Measurements from ENCODE around the gene ENGASE. TPM values are rescaled to one million over a fixed set of nuclear protein-coding genes. Genes with fewer than 3 reads are reported as not detected.

ENGASE gene
- total and polyA plus RNA-seq, 2 donors (not counting 1 experiment from before 2014, with no cell fraction given), result 3.6 to 14.9 TPM

GRCh38 chr17:79044462-79044861, 30.2 kb upstream of the ENGASE start:
- no peak overlapping the region for H2AFZ ChIP-seq (ENCODE audit: low read length)
- H3K27ac ChIP-seq (ENCODE audit: insufficient read depth, low read length), result no peak overlapping the region
- H4K20me1 ChIP-seq (ENCODE audit: control insufficient read depth, extremely low read depth, insufficient read depth, low read length), result no peaks in the 10 kb centered on the region
- no peak for DNase-seq (ENCODE audit: low read depth in 2 of 2)
- H3K4me3 ChIP-seq (replicated peaks in 1 of 4; ENCODE audit: control extremely low read depth in 1 of 4, insufficient read depth in 1 of 4, low read depth in 3 of 4, low read length in 4 of 4), result no peak overlapping the region
- H3K4me1 ChIP-seq (ENCODE audit: control insufficient read depth, extremely low read depth, insufficient read depth, low read length), result no peaks in the 10 kb centered on the region
- no peak for TF ChIP-seq CTCF (conservative IDR thresholded peaks at IDR 0.05 in 1 of 2, IDR thresholded peaks at IDR 0.05 in 1 of 2; ENCODE audit: low read depth in 1 of 2, low read length in 2 of 2)
- TF ChIP-seq EZH2 (IDR thresholded peaks at IDR 0.05; ENCODE audit: low read length, missing control alignments), result no peak
- no peaks in the 10 kb centered on the region for H3K79me2 ChIP-seq (ENCODE audit: control insufficient read depth, insufficient read depth, low read length)
- no peaks in the 10 kb centered on the region for H3K27me3 ChIP-seq (ENCODE audit: control insufficient read depth, insufficient read depth, low read length)
- H3K9ac ChIP-seq (ENCODE audit: insufficient read depth, low read length), result no peak overlapping the region
- no peaks in the 10 kb centered on the region for H3K36me3 ChIP-seq (ENCODE audit: control insufficient read depth, insufficient read depth, low read length)
- H3K4me2 ChIP-seq (ENCODE audit: extremely low read depth, insufficient read depth, low read length), result no peak overlapping the region
- H3K9me3 ChIP-seq (ENCODE audit: control insufficient read depth, insufficient read depth, low read depth, low read length), result no peaks in the 10 kb centered on the region

- Histone ChIP-seq H3K4me3 (replicated peaks in 1 of 4; ENCODE audit: control extremely low read depth in 1 of 4, insufficient read depth in 1 of 4, low read depth in 3 of 4, low read length in 4 of 4) (no peak overlapping the region), H4K20me1 (ENCODE audit: control insufficient read depth, extremely low read depth, insufficient read depth, low read length) (no peaks in the 10 kb centered on the region), H3K4me2 (ENCODE audit: extremely low read depth, insufficient read depth, low read length) (no peak overlapping the region), H3K27me3 (ENCODE audit: control insufficient read depth, insufficient read depth, low read length) (no peaks in the 10 kb centered on the region), H3K27ac (ENCODE audit: insufficient read depth, low read length) (no peak overlapping the region), H3K9ac (ENCODE audit: insufficient read depth, low read length) (no peak overlapping the region), H3K79me2 (ENCODE audit: control insufficient read depth, insufficient read depth, low read length) (no peaks in the 10 kb centered on the region), H3K4me1 (ENCODE audit: control insufficient read depth, extremely low read depth, insufficient read depth, low read length) (no peaks in the 10 kb centered on the region), H3K36me3 (ENCODE audit: control insufficient read depth, insufficient read depth, low read length) (no peaks in the 10 kb centered on the region), H3K9me3 (ENCODE audit: control insufficient read depth, insufficient read depth, low read depth, low read length) (no peaks in the 10 kb centered on the region), H2AFZ (ENCODE audit: low read length) (no peak overlapping the region)
- TF ChIP-seq CTCF (conservative IDR thresholded peaks at IDR 0.05 in 1 of 2, IDR thresholded peaks at IDR 0.05 in 1 of 2; ENCODE audit: low read depth in 1 of 2, low read length in 2 of 2), result no peak
- TF ChIP-seq EZH2 (IDR thresholded peaks at IDR 0.05; ENCODE audit: low read length, missing control alignments), result no peak
- no peak for DNase-seq (ENCODE audit: low read depth in 2 of 2)
Measured at GRCh38 chr17:79045001-79045729, 29.5 kb upstream of the ENGASE start.

GRCh38 chr17:79045842-79046196, 28.8 kb upstream of the ENGASE start:
- Histone ChIP-seq H3K4me1 (ENCODE audit: control insufficient read depth, extremely low read depth, insufficient read depth, low read length) (no peaks in the 10 kb centered on the region), H3K4me3 (replicated peaks in 1 of 4; ENCODE audit: control extremely low read depth in 1 of 4, insufficient read depth in 1 of 4, low read depth in 3 of 4, low read length in 4 of 4) (no peak overlapping the region), H3K9me3 (ENCODE audit: control insufficient read depth, insufficient read depth, low read depth, low read length) (no peaks in the 10 kb centered on the region), H2AFZ (ENCODE audit: low read length) (no peak overlapping the region), H3K36me3 (ENCODE audit: control insufficient read depth, insufficient read depth, low read length) (no peaks in the 10 kb centered on the region), H3K79me2 (ENCODE audit: control insufficient read depth, insufficient read depth, low read length) (no peaks in the 10 kb centered on the region), H4K20me1 (ENCODE audit: control insufficient read depth, extremely low read depth, insufficient read depth, low read length) (no peaks in the 10 kb centered on the region), H3K9ac (ENCODE audit: insufficient read depth, low read length) (no peak overlapping the region), H3K4me2 (ENCODE audit: extremely low read depth, insufficient read depth, low read length) (no peak overlapping the region), H3K27ac (ENCODE audit: insufficient read depth, low read length) (no peak overlapping the region), H3K27me3 (ENCODE audit: control insufficient read depth, insufficient read depth, low read length) (no peaks in the 10 kb centered on the region)
- peak; percentile 51 to 65 for DNase-seq (ENCODE audit: low read depth in 2 of 2)
- TF ChIP-seq EZH2 (IDR thresholded peaks at IDR 0.05; ENCODE audit: low read length, missing control alignments) (no peak), CTCF (conservative IDR thresholded peaks at IDR 0.05 in 1 of 2, IDR thresholded peaks at IDR 0.05 in 1 of 2; ENCODE audit: low read depth in 1 of 2, low read length in 2 of 2) (peak; percentile 90 to 94)
